Cardiac atrium fibroblast (primary cell): ENCODE measurements around the gene BTBD17. TPM values are rescaled to one million over a fixed set of nuclear protein-coding genes. Genes with fewer than 3 reads are reported as not detected.

Source experiments
- total RNA-seq: library from RNA; depleted of rRNA; stranded (reverse); fragments of >200 nt; gene quantifications from 2 replicates; pipeline ENCODE4 v1.2.3, GENCODE V29; 2015

BTBD17 gene, protein sequence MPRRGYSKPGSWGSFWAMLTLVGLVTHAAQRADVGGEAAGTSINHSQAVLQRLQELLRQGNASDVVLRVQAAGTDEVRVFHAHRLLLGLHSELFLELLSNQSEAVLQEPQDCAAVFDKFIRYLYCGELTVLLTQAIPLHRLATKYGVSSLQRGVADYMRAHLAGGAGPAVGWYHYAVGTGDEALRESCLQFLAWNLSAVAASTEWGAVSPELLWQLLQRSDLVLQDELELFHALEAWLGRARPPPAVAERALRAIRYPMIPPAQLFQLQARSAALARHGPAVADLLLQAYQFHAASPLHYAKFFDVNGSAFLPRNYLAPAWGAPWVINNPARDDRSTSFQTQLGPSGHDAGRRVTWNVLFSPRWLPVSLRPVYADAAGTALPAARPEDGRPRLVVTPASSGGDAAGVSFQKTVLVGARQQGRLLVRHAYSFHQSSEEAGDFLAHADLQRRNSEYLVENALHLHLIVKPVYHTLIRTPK
- not detected in 2 replicates for total RNA-seq

GRCh38 chr17:74361230-74362068 is at the start of gene BTBD17:
Gene BTBD17 (minus strand): TSS chr17:74361868. CDS start chr17:74361819, 49 bp downstream.

GRCh38 chr17:74367206-74367605 is 5.5 kb upstream of the BTBD17 start, which contains the start of gene GPR142:
Gene GPR142 (plus strand): TSS chr17:74367506. CDS start chr17:74369541, 2,035 bp downstream.

DNA sequence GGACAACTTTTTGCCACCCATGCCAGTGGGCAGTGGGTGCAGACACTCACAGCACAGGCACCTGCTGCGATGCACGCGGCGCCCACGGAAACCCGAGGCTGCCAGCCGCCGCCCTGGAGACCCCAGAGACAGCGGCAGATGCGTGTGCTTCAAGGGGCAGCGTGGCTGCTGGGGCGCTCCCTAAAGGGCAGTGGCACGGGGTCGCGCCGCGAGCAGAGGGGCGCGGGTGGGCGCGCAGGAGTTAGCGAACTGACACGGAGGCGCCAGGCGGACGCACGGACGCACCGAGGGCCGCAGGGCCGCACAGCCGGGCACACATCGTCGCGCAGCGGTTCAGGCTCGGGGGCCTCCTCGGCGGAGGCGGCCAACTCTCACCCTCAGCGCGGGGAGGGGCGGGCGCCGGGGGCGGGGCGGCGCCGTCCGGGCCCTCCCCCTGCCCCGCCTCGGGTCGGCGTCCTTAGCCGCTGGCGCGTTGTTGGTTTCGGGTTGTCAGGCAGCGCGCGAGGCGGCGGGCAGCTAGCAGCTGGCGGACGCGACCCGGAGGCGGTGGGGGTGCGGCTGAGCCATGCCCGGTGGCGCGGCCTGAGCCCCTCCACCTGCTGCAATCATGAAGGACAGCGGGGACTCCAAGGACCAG is 35.8 kb downstream of the BTBD17 start, which contains the start of gene KIF19:
KIF19 (plus strand) TSS at position 484 of the 637 bp plus-strand sequence; CDS start at position 608, 124 bp downstream.

Other genes starting within 250 kb of the BTBD17 start
- 447 and 485 TPM in 2 replicates for gene RPL38, start 158.2 kb downstream of the BTBD17 start, total RNA-seq
- 6.0 and 11.9 TPM in 2 replicates for gene TTYH2, start 148.3 kb downstream of the BTBD17 start, total RNA-seq
- not detected in 2 replicates for gene DNAI2, start 87.6 kb downstream of the BTBD17 start, total RNA-seq
- gene KIF19, start 35.6 kb downstream of the BTBD17 start, total RNA-seq: 0.97 TPM in 1 of 2 replicates, not detected in the other
- gene GPR142, start 5.6 kb upstream of the BTBD17 start, total RNA-seq: not detected in 2 replicates
- 13.9 and 32.4 TPM in 2 replicates for gene GPRC5C, start 70.2 kb upstream of the BTBD17 start, total RNA-seq
- gene CD300A, start 104.8 kb upstream of the BTBD17 start, total RNA-seq: not detected in 2 replicates
- gene CD300LB, start 169.6 kb upstream of the BTBD17 start, total RNA-seq: not detected in 2 replicates
- 0.18 TPM in 1 of 2 replicates, not detected in the other for gene CD300C, start 184.2 kb upstream of the BTBD17 start, total RNA-seq
- gene CD300H, start 205.6 kb upstream of the BTBD17 start, total RNA-seq: not detected in 2 replicates
- gene CD300LD, start 230.4 kb upstream of the BTBD17 start, total RNA-seq: not detected in 2 replicates